WTC11 (cell line): Measurements from ENCODE around the gene KCTD3. TPM values are rescaled to one million over a fixed set of nuclear protein-coding genes. Genes with fewer than 3 reads are reported as not detected.

Experiments used
- ATAC-seq: fragments of 200-7000 bp; cut with Tn5 transposase; 2 replicates; pipeline ENCODE4 v1.10.0; 2021; ENCODE audit warnings: mild to moderate bottlenecking, moderate library complexity
- CTCF ChIA-PET: fragments of 300-600 bp; sonication (Branson Sonifier 250); formaldehyde crosslinking; loops from one replicate; lab custom pipeline; 2021; ENCODE audit warnings: antibody characterized with exemption; lab: Charles Lee
- POLR2A ChIA-PET: fragments of 350-600 bp; sonication (Branson Sonifier 250); formaldehyde crosslinking; loops from one replicate; lab custom pipeline; 2021; ENCODE audit warnings: antibody characterized with exemption; lab: Charles Lee
- DNase-seq: peaks from one replicate; pipeline ENCODE4 v3.0.0; 2021; ENCODE audit warnings: low spot score
- H3K27ac Mint-ChIP-seq: 2 replicates; pipeline ENCODE4 v1.8.0; 2021; ENCODE audit warnings: mixed read lengths
- H3K27me3 Mint-ChIP-seq: 2 replicates; pipeline ENCODE4 v1.8.0; 2021; ENCODE audit warnings: low read depth, mild to moderate bottlenecking, moderate library complexity, mixed read lengths
- H3K36me3 Mint-ChIP-seq: 2 replicates; pipeline ENCODE4 v1.8.0; 2021; ENCODE audit warnings: mixed read lengths
- H3K4me1 Mint-ChIP-seq: 2 replicates; pipeline ENCODE4 v1.8.0; 2022; ENCODE audit warnings: mixed read lengths
- H3K4me3 Mint-ChIP-seq: 2 replicates; pipeline ENCODE4 v1.8.0; 2021; ENCODE audit warnings: mild to moderate bottlenecking, moderate library complexity, mixed read lengths
- H3K9me3 Mint-ChIP-seq: 2 replicates; pipeline ENCODE4 v1.8.0; 2021; ENCODE audit warnings: mixed read lengths
- ARID4B ChIP-seq: sonication (generic); formaldehyde crosslinking; IDR thresholded peaks from 2 replicates; pipeline ENCODE4 v1.8.0; 2023; ENCODE audit warnings: missing genetic modification reagents, mild to moderate bottlenecking, borderline replicate concordance
- ATF2 ChIP-seq: sonication (generic); formaldehyde crosslinking; IDR thresholded peaks from 2 replicates; pipeline ENCODE4 v1.8.1; 2022; ENCODE audit warnings: low read depth, missing genetic modification reagents, borderline replicate concordance
- CDX4 ChIP-seq: fragments of 250-450 bp; sonication (Bioruptor Pico); IDR thresholded peaks from 2 replicates; pipeline ENCODE4 v1.9.0; 2021; ENCODE audit warnings: moderate library complexity, mild to moderate bottlenecking, inconsistent platforms, borderline replicate concordance
- E2F5 ChIP-seq: sonication (generic); formaldehyde crosslinking; IDR thresholded peaks from 2 replicates; pipeline ENCODE4 v1.8.1; 2022; ENCODE audit warnings: mild to moderate bottlenecking, moderate library complexity, missing genetic modification reagents
- ESRRA ChIP-seq: sonication (generic); formaldehyde crosslinking; IDR thresholded peaks from 2 replicates; pipeline ENCODE4 v1.8.1; 2022; ENCODE audit warnings: mild to moderate bottlenecking, missing genetic modification reagents, borderline replicate concordance
- HMGXB4 ChIP-seq: sonication (generic); formaldehyde crosslinking; IDR thresholded peaks from 2 replicates; pipeline ENCODE4 v1.8.1; 2023; ENCODE audit warnings: mild to moderate bottlenecking, moderate library complexity, missing genetic modification reagents
- JUN ChIP-seq: sonication (generic); formaldehyde crosslinking; IDR thresholded peaks from 2 replicates; pipeline ENCODE4 v1.8.0; 2023; ENCODE audit warnings: mild to moderate bottlenecking, missing genetic modification reagents
- MAX ChIP-seq: sonication (generic); formaldehyde crosslinking; IDR thresholded peaks from 2 replicates; pipeline ENCODE4 v1.8.0; 2022; ENCODE audit warnings: mild to moderate bottlenecking, missing genetic modification reagents
- MLX ChIP-seq: sonication (generic); formaldehyde crosslinking; IDR thresholded peaks from 2 replicates; pipeline ENCODE4 v1.8.1; 2023; ENCODE audit warnings: mild to moderate bottlenecking, missing genetic modification reagents, moderate library complexity
- NFYB ChIP-seq: sonication (generic); formaldehyde crosslinking; conservative IDR thresholded peaks from 2 replicates; pipeline ENCODE4 v1.8.0; 2022; ENCODE audit warnings: low read depth, missing genetic modification reagents
- SMAD4 ChIP-seq: sonication (generic); formaldehyde crosslinking; IDR thresholded peaks from 2 replicates; pipeline ENCODE4 v1.8.0; 2022; ENCODE audit warnings: mild to moderate bottlenecking, missing genetic modification reagents
- SP1 ChIP-seq: sonication (generic); formaldehyde crosslinking; conservative IDR thresholded peaks from 2 replicates; pipeline ENCODE4 v1.8.1; 2022; ENCODE audit warnings: missing genetic modification reagents
- STAT6 ChIP-seq: sonication (generic); formaldehyde crosslinking; conservative IDR thresholded peaks from 2 replicates; pipeline ENCODE4 v1.8.1; 2023; ENCODE audit warnings: mild to moderate bottlenecking, low read depth, missing genetic modification reagents, moderate library complexity
- USF2 ChIP-seq: sonication (generic); formaldehyde crosslinking; IDR thresholded peaks from 2 replicates; pipeline ENCODE4 v1.8.1; 2023; ENCODE audit warnings: mild to moderate bottlenecking, missing genetic modification reagents, moderate library complexity
- ZNF138 ChIP-seq: sonication (generic); formaldehyde crosslinking; conservative IDR thresholded peaks from 2 replicates; pipeline ENCODE4 v1.8.1; 2022; ENCODE audit warnings: mild to moderate bottlenecking, moderate library complexity, missing genetic modification reagents
- ZNF219 ChIP-seq: sonication (generic); formaldehyde crosslinking; IDR thresholded peaks from 2 replicates; pipeline ENCODE4 v1.8.0; 2023; ENCODE audit warnings: missing genetic modification reagents, mild to moderate bottlenecking, borderline replicate concordance
- ZNF396 ChIP-seq: fragments of 250-450 bp; sonication (Bioruptor Pico); IDR thresholded peaks from 2 replicates; pipeline ENCODE4 v1.8.0; 2021; ENCODE audit warnings: mild to moderate bottlenecking, moderate library complexity, borderline replicate concordance
- total RNA-seq: library from RNA; stranded (reverse); gene quantifications from 3 replicates; pipeline ENCODE4 v1.2.3, GENCODE V29; 2021

Gene KCTD3
- total RNA-seq, 1 experiment from 2014 or later, result 55.6 TPM

- Mint-ChIP-seq H3K4me3 (no peak overlapping the region), H3K27me3 (no peaks in the 10 kb centered on the region; the same call in 1 of the 2 replicates), H3K4me1 (no peaks in the 10 kb centered on the region), H3K36me3 (peaks cover 21% of the 10 kb centered on the region), H3K9me3 (peaks cover 27% of the 10 kb centered on the region), H3K27ac (no peak overlapping the region)
- ChIA-PET POLR2A (no interaction called here), CTCF (no interaction called here)
- TF ChIP-seq NFYB, result no peak
- no peak for DNase-seq
- ATAC-seq, result no peak
These were observed 22.5 kb upstream of the KCTD3 start for GRCh38 chr1:215544566-215544965.

- Mint-ChIP-seq H3K27ac (no peak overlapping the region), H3K9me3 (peaks cover 27% of the 10 kb centered on the region), H3K27me3 (no peaks in the 10 kb centered on the region; the same call in 1 of the 2 replicates), H3K4me3 (no peak overlapping the region), H3K4me1 (no peaks in the 10 kb centered on the region), H3K36me3 (peaks cover 21% of the 10 kb centered on the region)
- DNase-seq (no peak), ATAC-seq (no peak)
- TF ChIP-seq SP1 (CRISPR knock-in tag), result no peak
- no peak for TF ChIP-seq MAX (CRISPR knock-in tag)
- no peak for TF ChIP-seq ARID4B (CRISPR knock-in tag)
- TF ChIP-seq USF2 (CRISPR knock-in tag), result no peak
- no peak for TF ChIP-seq MLX (CRISPR knock-in tag)
- TF ChIP-seq ZNF138 (CRISPR knock-in tag), result no peak
- no peak for TF ChIP-seq ZNF219 (CRISPR knock-in tag)
- no peak for TF ChIP-seq NFYB
- TF ChIP-seq CDX4 (CRISPR knock-in tag), result no peak
- no peak for TF ChIP-seq ZNF396
- TF ChIP-seq STAT6 (CRISPR knock-in tag), result no peak
- ChIA-PET CTCF (no interaction called here), POLR2A (no interaction called here)
These were observed 22.0 kb upstream of the KCTD3 start for GRCh38 chr1:215545096-215545495.

- ChIA-PET CTCF (no interaction called here), POLR2A (no interaction called here)
- Mint-ChIP-seq H3K27me3 (no peaks in the 10 kb centered on the region; the same call in 1 of the 2 replicates), H3K36me3 (peaks cover 21% of the 10 kb centered on the region), H3K4me3 (no peak overlapping the region), H3K4me1 (no peaks in the 10 kb centered on the region), H3K9me3 (peaks cover 27% of the 10 kb centered on the region), H3K27ac (no peak overlapping the region)
- no peak for ATAC-seq
- no peak for DNase-seq
- no peak for TF ChIP-seq HMGXB4
- no peak for TF ChIP-seq E2F5 (CRISPR knock-in tag)
- no peak for TF ChIP-seq SMAD4
- no peak for TF ChIP-seq ATF2 (CRISPR knock-in tag)
- no peak for TF ChIP-seq ESRRA (CRISPR knock-in tag)
- TF ChIP-seq JUN (CRISPR knock-in tag), result no peak
These were observed 20.1 kb upstream of the KCTD3 start for GRCh38 chr1:215547011-215547410.
